C4-2B (cell line): Measurements from ENCODE around the gene WWOX.

Source experiments
- CTCF ChIP-seq: fragments of 450-650 bp; conservative IDR thresholded peaks from 2 replicates; pipeline ENCODE4 v1.5.1; 2017; ENCODE audit warnings: mild to moderate bottlenecking
- ZFX ChIP-seq: fragments of 450-650 bp; IDR thresholded peaks from 2 replicates; pipeline ENCODE4 v1.6.1; 2017

- TF ChIP-seq CTCF (no peak), ZFX (no peak)
Measured at GRCh38 chr16:78538292-78538691, 438.8 kb downstream of the WWOX start.
